Measurements from ENCODE around the gene OCIAD1. TPM values are rescaled to one million over a fixed set of nuclear protein-coding genes. Genes with fewer than 3 reads are reported as not detected.

Gene OCIAD1
- total RNA-seq, 4 donors from 2014 or later, result 63.3 to 97.7 (median 77.8) TPM

DNA sequence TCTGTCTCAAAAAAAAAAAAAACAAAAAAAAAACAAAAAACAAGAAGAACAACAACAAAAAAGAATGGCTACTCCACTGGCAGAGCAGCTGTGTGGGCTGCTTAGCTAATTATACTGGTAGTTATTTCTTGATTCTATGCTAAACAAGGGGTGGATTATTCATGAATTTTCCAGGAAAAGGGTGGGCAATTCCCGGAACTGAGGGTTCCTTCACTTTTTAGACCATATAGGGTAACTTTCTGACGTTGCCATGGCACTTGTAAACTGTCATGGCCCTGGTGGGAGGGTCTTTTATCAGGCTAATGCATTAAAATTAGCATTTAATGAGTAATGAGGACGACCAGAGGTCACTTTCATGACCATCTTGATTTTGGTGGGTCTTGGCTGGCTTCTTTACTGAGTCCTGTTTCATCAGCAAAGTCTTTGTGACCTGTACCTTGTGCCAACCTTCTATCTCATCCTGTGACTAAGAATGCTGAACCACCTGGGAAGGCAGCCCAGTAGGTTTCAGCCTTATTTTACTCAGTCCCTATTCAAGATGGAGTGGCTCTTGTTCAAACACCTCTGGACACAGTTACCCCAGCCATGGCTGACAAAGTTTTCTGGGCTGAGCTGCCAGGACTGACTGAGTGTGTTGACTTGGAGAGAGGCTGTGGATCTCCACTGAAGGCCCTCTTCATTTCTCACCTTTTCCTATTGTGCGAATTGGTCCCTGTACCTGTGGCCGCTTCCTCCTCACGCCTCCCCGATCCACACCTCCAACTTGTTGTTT lies 77.0 kb downstream of the OCIAD1 start:
- TF ChIP-seq, protein P1, sequence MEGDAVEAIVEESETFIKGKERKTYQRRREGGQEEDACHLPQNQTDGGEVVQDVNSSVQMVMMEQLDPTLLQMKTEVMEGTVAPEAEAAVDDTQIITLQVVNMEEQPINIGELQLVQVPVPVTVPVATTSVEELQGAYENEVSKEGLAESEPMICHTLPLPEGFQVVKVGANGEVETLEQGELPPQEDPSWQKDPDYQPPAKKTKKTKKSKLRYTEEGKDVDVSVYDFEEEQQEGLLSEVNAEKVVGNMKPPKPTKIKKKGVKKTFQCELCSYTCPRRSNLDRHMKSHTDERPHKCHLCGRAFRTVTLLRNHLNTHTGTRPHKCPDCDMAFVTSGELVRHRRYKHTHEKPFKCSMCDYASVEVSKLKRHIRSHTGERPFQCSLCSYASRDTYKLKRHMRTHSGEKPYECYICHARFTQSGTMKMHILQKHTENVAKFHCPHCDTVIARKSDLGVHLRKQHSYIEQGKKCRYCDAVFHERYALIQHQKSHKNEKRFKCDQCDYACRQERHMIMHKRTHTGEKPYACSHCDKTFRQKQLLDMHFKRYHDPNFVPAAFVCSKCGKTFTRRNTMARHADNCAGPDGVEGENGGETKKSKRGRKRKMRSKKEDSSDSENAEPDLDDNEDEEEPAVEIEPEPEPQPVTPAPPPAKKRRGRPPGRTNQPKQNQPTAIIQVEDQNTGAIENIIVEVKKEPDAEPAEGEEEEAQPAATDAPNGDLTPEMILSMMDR (IDR thresholded peaks at IDR 0.05), result no peak
- no peak for TF ChIP-seq POLR2A (IDR thresholded peaks at IDR 0.05)
- H3K9me3 ChIP-seq, result no peaks in the 10 kb centered on the region
- intact Hi-C loops (cut with DNase I), result no loop called here

DNA sequence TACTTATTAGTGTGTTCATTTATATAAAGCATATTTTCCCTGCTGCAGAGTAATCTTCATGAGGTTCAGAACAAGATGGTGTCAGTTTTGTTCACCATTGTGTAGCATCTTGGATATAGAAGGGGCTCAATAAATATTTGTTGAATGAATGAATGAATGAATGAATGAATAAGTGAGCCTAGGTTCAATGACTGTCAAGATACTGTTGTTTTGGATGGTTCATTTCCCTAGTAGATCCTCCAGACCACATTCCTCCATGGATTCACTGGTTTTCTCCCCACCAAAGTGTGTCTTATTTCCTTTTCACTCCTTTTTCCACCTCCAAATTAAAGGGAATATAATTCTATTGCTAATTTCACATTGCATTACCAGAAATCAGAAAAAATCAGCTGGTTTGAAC lies 77.8 kb downstream of the OCIAD1 start:
- TF ChIP-seq POLR2A (IDR thresholded peaks at IDR 0.05), result no peak
- TF ChIP-seq, protein P1 (IDR thresholded peaks at IDR 0.05), result no peak
- no peak for DNase-seq
- Histone ChIP-seq H3K9me3 (no peaks in the 10 kb centered on the region), H3K4me1 (peaks cover 10 to 76% (median 18%) of the 10 kb centered on the region in 3 donors), H3K4me3 (no peak overlapping the region), H3K27me3 (peaks cover 0 to 4% (median 0%) of the 10 kb centered on the region in 4 donors), H3K27ac (peak overlapping the region in 1 of 4 donors; percentile 70), H3K36me3 (peaks cover 0 to 6% (median 0%) of the 10 kb centered on the region in 3 donors)
- intact Hi-C loops (cut with DNase I), result no loop called here

More for the DNA sequence above, 77.0 kb downstream of the OCIAD1 start:
- Histone ChIP-seq H3K4me1 (peaks cover 10 to 75% (median 18%) of the 10 kb centered on the region in 3 donors), H3K27ac (no peak overlapping the region), H3K36me3 (peaks cover 0 to 7% (median 0%) of the 10 kb centered on the region in 3 donors), H3K27me3 (peaks cover 0 to 4% (median 0%) of the 10 kb centered on the region in 4 donors), H3K4me3 (no peak overlapping the region)
- no peak for DNase-seq
- 80 to 88% methylated on average over 7 of the region's 7 CpGs for WGBS, 2 donors

DNA sequence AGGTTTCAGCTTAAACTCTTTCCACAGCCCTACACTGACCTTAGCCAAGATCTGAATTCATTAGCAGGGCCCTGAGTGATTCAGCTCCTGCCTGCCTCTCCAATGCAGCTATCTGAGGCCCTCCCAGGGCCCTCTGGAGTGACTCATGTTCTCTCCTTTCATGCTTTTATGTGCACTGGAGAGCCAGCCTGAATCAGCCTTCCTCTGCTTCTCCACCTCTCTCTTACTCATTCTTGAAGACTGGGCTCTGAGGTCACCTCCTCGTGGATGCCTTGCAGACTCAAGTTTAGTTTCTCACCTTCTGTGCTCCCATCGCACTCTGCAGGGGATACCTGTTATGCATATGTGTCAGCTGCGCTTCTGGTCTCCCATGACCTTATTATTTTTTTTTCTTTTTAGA lies 78.8 kb downstream of the OCIAD1 start:
- Histone ChIP-seq H3K27ac (peak overlapping the region in 3 of 4 donors; percentile 35 to 70 (median 50)), H3K27me3 (peaks cover 0 to 4% (median 0%) of the 10 kb centered on the region in 4 donors), H3K36me3 (no peaks in the 10 kb centered on the region), H3K4me3 (no peak overlapping the region), H3K9me3 (no peaks in the 10 kb centered on the region), H3K4me1 (peaks cover 10 to 81% (median 18%) of the 10 kb centered on the region in 3 donors)
- 29 to 39% methylated on average over 3 of the region's 3 CpGs for WGBS, 2 donors
- DNase-seq, result no peak
- TF ChIP-seq, protein P1 (IDR thresholded peaks at IDR 0.05), result no peak
- no peak for TF ChIP-seq POLR2A (IDR thresholded peaks at IDR 0.05)
- intact Hi-C loops (cut with DNase I), result no loop called here

DNA sequence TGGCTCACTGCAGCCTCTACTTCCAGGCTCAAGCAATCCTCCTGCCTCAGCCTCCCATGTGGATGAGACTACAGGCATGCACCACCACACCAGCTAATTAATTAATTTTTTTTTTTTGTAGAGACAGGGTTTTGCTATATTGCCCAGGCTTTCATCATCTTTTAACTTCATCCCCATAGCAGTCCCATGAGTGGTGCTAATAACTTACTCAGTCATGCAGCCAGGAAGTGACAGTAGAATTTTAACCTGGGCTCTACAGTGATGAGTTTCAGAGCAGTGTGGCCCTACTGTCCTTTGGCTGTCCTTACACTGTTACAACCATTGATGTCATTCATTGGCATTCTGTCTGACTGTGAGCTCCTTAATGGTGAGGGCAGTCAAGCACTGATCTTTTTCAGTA lies 79.6 kb downstream of the OCIAD1 start:
- intact Hi-C loops (cut with DNase I), result no loop called here
- Histone ChIP-seq H3K9me3 (no peaks in the 10 kb centered on the region), H3K4me3 (no peak overlapping the region), H3K27me3 (peaks cover 0 to 4% (median 0%) of the 10 kb centered on the region in 4 donors), H3K27ac (peak overlapping the region in 2 of 4 donors; percentile 35 to 62), H3K36me3 (no peaks in the 10 kb centered on the region), H3K4me1 (peaks cover 10 to 81% (median 16%) of the 10 kb centered on the region in 3 donors)
- TF ChIP-seq, protein P1 (IDR thresholded peaks at IDR 0.05), result no peak
- no peak for TF ChIP-seq POLR2A (IDR thresholded peaks at IDR 0.05)
- no peak for DNase-seq

Other genes with a start within 250 kb of the OCIAD1 start
- gene FRYL, start 50.8 kb upstream of the OCIAD1 start, total RNA-seq, result 10 to 100 TPM; 26.1 to 69.6 (median 38.1) TPM
- gene OCIAD2, start 75.7 kb downstream of the OCIAD1 start, total RNA-seq, result 10 to 100 TPM; 16.2 to 30.8 (median 17.5) TPM
- 10 to 100 TPM; 11.6 to 38.0 (median 20.8) TPM for gene CWH43, start 155.2 kb downstream of the OCIAD1 start, total RNA-seq